HEK293 (cell line): ENCODE results near the gene CLCN7.

ENCODE experiments used
- CTCF ChIA-PET: fragments of 350-600 bp; formaldehyde crosslinking; extraction: SDS; loops from one replicate; lab custom pipeline; 2021; ENCODE audit warnings: antibody characterized with exemption; lab: Yijun Ruan, JAX
- POLR2A ChIA-PET: fragments of 300-600 bp; formaldehyde crosslinking; extraction: SDS; loops from one replicate; lab custom pipeline; 2020; ENCODE audit warnings: antibody characterized with exemption, inconsistent platforms; lab: Yijun Ruan, JAX
- H3K27ac ChIP-seq: fragments of 200-500 bp; sonication (Bioruptor generic); 2 replicates; pipeline ENCODE4 v1.5.1; 2014; ENCODE audit warnings: low read depth, low read length, control low read depth, inconsistent platforms; ENCODE audit errors: extremely low read depth
- H3K36me3 ChIP-seq, 2 experiments: fragments of 200-500 bp in 1 of 2; sonication (Bioruptor generic) in 1 of 2; 1 replicate in 1 of 2; 2 replicates in 1 of 2; pipeline ENCODE4 v1.5.1; 2014 to 2017; ENCODE audit warnings: inconsistent platforms in 2 of 2, low read length in 2 of 2; ENCODE audit not compliant: control insufficient read depth in 2 of 2, insufficient read depth in 1 of 2
- H3K4me1 ChIP-seq: fragments of 200-500 bp; sonication (Bioruptor generic); 2 replicates; pipeline ENCODE4 v1.5.1; 2014; ENCODE audit warnings: mild to moderate bottlenecking, low read length, inconsistent platforms; ENCODE audit not compliant: control insufficient read depth, insufficient read depth
- H3K4me3 ChIP-seq: 2 replicates; pipeline ENCODE4 v1.5.1; 2011; ENCODE audit warnings: low read depth, mild to moderate bottlenecking, control low read depth, low read length, moderate library complexity
- H3K9me3 ChIP-seq: fragments of 200-500 bp; sonication (Bioruptor generic); 2 replicates; pipeline ENCODE4 v1.5.1; 2014; ENCODE audit warnings: low read depth, low read length, inconsistent platforms; ENCODE audit not compliant: control insufficient read depth, insufficient read depth
- KLF1 ChIP-seq: fragments of 450-650 bp; formaldehyde crosslinking; IDR thresholded peaks from 2 replicates; pipeline ENCODE4 v1.5.1; 2016; ENCODE audit warnings: missing biosample characterization, missing genetic modification characterization
- KLF17 ChIP-seq: fragments of 450-650 bp; formaldehyde crosslinking; IDR thresholded peaks from 2 replicates; pipeline ENCODE4 v1.5.1; 2016; ENCODE audit warnings: missing biosample characterization, missing genetic modification characterization
- MYNN ChIP-seq: fragments of 450-650 bp; formaldehyde crosslinking; IDR thresholded peaks from 2 replicates; pipeline ENCODE4 v1.5.1; 2016; ENCODE audit warnings: missing biosample characterization, missing genetic modification characterization, borderline replicate concordance
- PATZ1 ChIP-seq: fragments of 450-650 bp; formaldehyde crosslinking; IDR thresholded peaks from 2 replicates; pipeline ENCODE4 v1.5.1; 2016; ENCODE audit warnings: missing biosample characterization, missing genetic modification characterization
- PRDM10 ChIP-seq: fragments of 450-650 bp; formaldehyde crosslinking; IDR thresholded peaks from 2 replicates; pipeline ENCODE4 v1.5.1; 2016; ENCODE audit warnings: missing biosample characterization, missing genetic modification characterization
- PRDM6 ChIP-seq: fragments of 450-650 bp; formaldehyde crosslinking; IDR thresholded peaks from 2 replicates; pipeline ENCODE4 v1.5.1; 2017; ENCODE audit warnings: missing biosample characterization, missing genetic modification characterization
- RBAK ChIP-seq: fragments of 450-650 bp; formaldehyde crosslinking; IDR thresholded peaks from 2 replicates; pipeline ENCODE4 v1.5.1; 2016; ENCODE audit warnings: missing biosample characterization, missing genetic modification characterization
- ZBTB21 ChIP-seq: fragments of 450-650 bp; formaldehyde crosslinking; IDR thresholded peaks from 2 replicates; pipeline ENCODE4 v1.5.1; 2017; ENCODE audit warnings: missing biosample characterization, missing genetic modification characterization
- ZFHX2 ChIP-seq: fragments of 450-650 bp; formaldehyde crosslinking; conservative IDR thresholded peaks from 2 replicates; pipeline ENCODE4 v1.5.1; 2016; ENCODE audit warnings: missing biosample characterization, missing genetic modification characterization
- ZFP41 ChIP-seq: fragments of 450-650 bp; formaldehyde crosslinking; IDR thresholded peaks from 2 replicates; pipeline ENCODE4 v1.5.1; 2016; ENCODE audit warnings: missing biosample characterization, missing genetic modification characterization, borderline replicate concordance
- ZNF146 ChIP-seq: fragments of 450-650 bp; formaldehyde crosslinking; IDR thresholded peaks from 2 replicates; pipeline ENCODE4 v1.5.1; 2016; ENCODE audit warnings: missing biosample characterization, missing genetic modification characterization
- ZNF169 ChIP-seq: fragments of 450-650 bp; formaldehyde crosslinking; IDR thresholded peaks from 2 replicates; pipeline ENCODE4 v1.5.1; 2016; ENCODE audit warnings: missing biosample characterization, missing genetic modification characterization
- ZNF341 ChIP-seq: fragments of 450-650 bp; formaldehyde crosslinking; IDR thresholded peaks from 2 replicates; pipeline ENCODE4; 2016; ENCODE audit warnings: low read depth, missing biosample characterization, missing genetic modification characterization
- ZNF366 ChIP-seq: fragments of 450-650 bp; formaldehyde crosslinking; conservative IDR thresholded peaks from 2 replicates; pipeline ENCODE4 v1.5.1; 2016; ENCODE audit warnings: missing biosample characterization, missing genetic modification characterization
- ZNF510 ChIP-seq: fragments of 450-650 bp; formaldehyde crosslinking; IDR thresholded peaks from 2 replicates; pipeline ENCODE4 v1.5.1; 2018; ENCODE audit warnings: mild to moderate bottlenecking, missing genetic modification characterization, missing biosample characterization; ENCODE audit not compliant: insufficient replicate concordance
- ZNF513 ChIP-seq: fragments of 450-650 bp; IDR thresholded peaks from 2 replicates; pipeline ENCODE4 v1.5.1; 2018; ENCODE audit warnings: missing biosample characterization, missing genetic modification characterization
- ZNF654 ChIP-seq: fragments of 450-650 bp; formaldehyde crosslinking; IDR thresholded peaks from 2 replicates; pipeline ENCODE4 v1.5.1; 2016; ENCODE audit warnings: low read depth, missing biosample characterization, missing genetic modification characterization
- ZNF747 ChIP-seq: fragments of 450-650 bp; formaldehyde crosslinking; IDR thresholded peaks from 2 replicates; pipeline ENCODE4 v1.5.1; 2016; ENCODE audit warnings: missing biosample characterization, missing genetic modification characterization
- ZNF830 ChIP-seq: fragments of 450-650 bp; IDR thresholded peaks from 2 replicates; pipeline ENCODE4 v1.5.0; 2018; ENCODE audit warnings: missing biosample characterization, missing genetic modification characterization, low read depth, mild to moderate bottlenecking, moderate library complexity

Gene CLCN7

GRCh38 chr16:1508494-1509187 lies 33.8 kb upstream of the CLCN7 start:
- no peaks in the 10 kb centered on the region for H3K9me3 ChIP-seq
- ChIA-PET CTCF (no interaction called here), POLR2A (no interaction called here)
- H3K4me3 ChIP-seq, result no peak overlapping the region
- no peaks in the 10 kb centered on the region for H3K4me1 ChIP-seq
- H3K36me3 ChIP-seq, result peaks cover 5 to 62% of the 10 kb centered on the region in 2 experiments; a peak in 2 of 3 replicates
- H3K27ac ChIP-seq, result no peak overlapping the region
- TF ChIP-seq ZNF830 (tag by site-specific recombination) (no peak), ZNF341 (tag by site-specific recombination) (no peak), KLF1 (tag by site-specific recombination) (peak; percentile 99), ZNF747 (no peak), ZNF169 (tag by site-specific recombination) (no peak), PRDM6 (tag by site-specific recombination) (no peak), PRDM10 (tag by site-specific recombination) (no peak), ZFHX2 (peak; percentile 53), ZBTB21 (no peak)

- H3K27ac ChIP-seq, result no peak overlapping the region
- no peak for TF ChIP-seq ZNF510
- no peak for TF ChIP-seq ZNF146 (tag by site-specific recombination)
- no peaks in the 10 kb centered on the region for H3K4me1 ChIP-seq
- ChIA-PET CTCF (no interaction called here), POLR2A (no interaction called here)
- no peaks in the 10 kb centered on the region for H3K9me3 ChIP-seq
- H3K4me3 ChIP-seq, result no peak overlapping the region
- peaks cover 10 to 79% of the 10 kb centered on the region in 2 experiments; a peak in 2 of 3 replicates for H3K36me3 ChIP-seq
Observed at GRCh38 chr16:1506494-1507213, 31.8 kb upstream of the CLCN7 start.

- H3K4me1 ChIP-seq, result no peaks in the 10 kb centered on the region
- CTCF ChIA-PET, result no interaction called here
- TF ChIP-seq ZNF513 (tag by site-specific recombination) (no peak), KLF17 (no peak), ZFP41 (tag by site-specific recombination) (no peak), ZNF654 (tag by site-specific recombination) (no peak), RBAK (no peak), ZNF366 (tag by site-specific recombination) (no peak), PATZ1 (no peak), MYNN (tag by site-specific recombination) (no peak)
Observed at GRCh38 chr16:1505912-1506311, 31.1 kb upstream of the CLCN7 start.

More at GRCh38 chr16:1505912-1506311, 31.1 kb upstream of the CLCN7 start:
- no peaks in the 10 kb centered on the region for H3K9me3 ChIP-seq
- no peak overlapping the region for H3K27ac ChIP-seq
- POLR2A ChIA-PET, result no interaction called here
- peaks cover 10 to 79% of the 10 kb centered on the region in 2 experiments; a peak in 2 of 3 replicates for H3K36me3 ChIP-seq
- no peak overlapping the region for H3K4me3 ChIP-seq
